GM21825 (cell line): Measurements from ENCODE around the gene LINGO1.

ENCODE experiments used
- ATAC-seq: cut with Tn5 transposase; IDR thresholded peaks from one replicate; pipeline ENCODE4 v1.9.1; 2021; ENCODE audit warnings: mild to moderate bottlenecking, moderate library complexity; ENCODE audit not compliant: unreplicated experiment

LINGO1 gene

DNA sequence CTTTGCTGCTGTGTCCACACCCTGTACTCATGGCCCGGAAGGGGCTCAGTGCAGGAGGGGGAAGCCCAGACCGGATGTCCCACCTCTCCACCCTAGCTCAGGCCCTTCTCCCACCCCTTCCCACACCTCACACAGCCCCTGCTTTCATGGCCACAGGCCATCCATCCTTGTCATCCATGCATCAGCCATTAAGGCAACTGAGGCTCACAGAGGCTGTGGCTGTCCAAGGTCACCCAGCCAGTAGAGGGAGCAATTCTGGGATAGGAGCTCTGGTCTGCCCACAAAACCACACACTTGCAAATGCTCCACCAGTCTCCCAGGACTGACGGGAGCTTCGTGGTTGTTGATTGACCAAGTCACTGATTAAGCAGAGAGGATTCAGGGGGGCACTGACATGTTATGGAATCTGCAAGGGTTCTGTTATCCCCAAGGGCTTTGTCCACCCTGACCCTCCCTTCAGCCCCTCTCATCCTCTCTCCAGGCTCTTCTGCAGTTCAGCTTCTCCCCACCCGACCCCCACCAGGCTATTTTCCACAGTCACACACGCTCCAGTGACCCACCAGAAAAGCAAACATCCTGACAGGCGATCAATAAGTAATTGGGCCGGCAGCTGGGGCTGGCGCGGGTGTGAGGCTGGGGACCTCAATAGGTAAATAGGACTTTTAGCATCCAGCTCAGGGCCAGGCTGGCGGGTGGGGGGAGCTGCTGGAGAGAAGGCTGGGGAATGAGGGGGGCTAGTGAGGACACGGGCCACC, 15.1 kb downstream of the LINGO1 start:
- ATAC-seq, result no peak

- no peak for ATAC-seq
Observed at GRCh38 chr15:77616072-77616471, 16.6 kb downstream of the LINGO1 start.

DNA sequence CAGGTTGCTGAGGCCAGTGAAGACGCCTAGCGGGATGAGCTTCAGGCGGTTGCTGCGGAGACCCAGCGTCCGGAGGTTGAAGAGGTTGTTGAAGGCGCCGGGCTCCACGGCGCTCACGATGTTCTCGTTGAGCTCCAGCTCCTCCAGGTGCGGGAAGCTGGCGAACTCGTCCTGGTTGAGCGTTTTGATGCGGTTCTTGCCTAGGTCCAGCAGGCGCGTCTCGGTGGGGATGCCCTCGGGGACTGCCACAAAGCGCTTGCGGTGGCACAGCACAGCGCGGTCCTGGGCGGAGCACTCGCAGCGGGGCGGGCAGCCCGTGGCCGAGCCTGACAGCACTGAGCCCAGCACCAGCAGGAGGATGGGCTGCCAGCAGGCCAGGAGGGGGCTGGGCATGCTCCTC, 17.2 kb downstream of the LINGO1 start:
- no peak for ATAC-seq

DNA sequence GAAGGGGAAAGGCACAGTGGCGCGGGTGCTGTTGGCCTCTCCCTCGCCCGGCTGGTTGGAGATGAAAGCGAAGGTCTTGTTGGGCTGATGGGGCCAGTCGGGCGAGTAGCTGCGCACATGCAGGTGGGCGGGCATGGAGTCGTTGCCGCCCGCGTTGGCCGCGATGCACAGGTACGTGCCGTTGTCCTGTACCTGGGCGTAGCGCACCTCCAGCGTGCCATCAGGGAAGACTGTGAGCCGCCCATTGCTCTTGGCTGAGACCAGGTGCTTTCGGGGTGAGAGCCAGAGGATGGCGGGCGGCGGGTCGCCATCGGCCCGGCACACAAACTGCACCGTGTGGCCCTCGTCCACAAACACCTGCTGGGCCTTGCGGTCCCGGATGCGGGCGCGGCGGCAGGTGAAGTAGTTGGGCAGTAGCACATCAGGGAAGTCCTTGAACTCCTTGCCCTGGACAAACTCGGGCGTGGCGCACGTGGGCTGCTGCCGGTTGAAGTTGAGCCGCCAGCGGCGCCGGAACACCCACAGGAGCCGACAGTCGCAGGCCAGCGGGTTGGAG, 18.4 kb downstream of the LINGO1 start:
- no peak for ATAC-seq

DNA sequence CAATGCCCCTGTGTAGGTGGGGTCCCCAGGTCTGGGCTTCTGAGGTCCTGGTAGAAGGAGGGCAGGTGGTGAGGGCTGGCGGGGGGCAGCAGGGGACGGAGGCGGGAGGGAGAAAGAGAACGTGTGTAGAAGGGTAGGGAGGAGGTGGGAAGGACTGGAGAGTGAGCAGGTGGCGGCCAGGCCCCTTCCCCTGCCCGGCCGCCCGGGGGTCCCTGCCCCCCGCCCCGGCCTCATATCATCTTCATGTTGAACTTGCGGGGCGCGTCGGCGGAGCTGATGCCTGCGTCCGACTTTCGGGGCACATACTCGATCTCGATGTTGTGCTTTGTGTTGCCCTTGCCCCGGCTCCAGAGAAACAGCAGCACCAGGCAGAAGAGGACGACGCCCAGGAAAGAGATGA, 18.9 kb downstream of the LINGO1 start:
- ATAC-seq, result no peak

DNA sequence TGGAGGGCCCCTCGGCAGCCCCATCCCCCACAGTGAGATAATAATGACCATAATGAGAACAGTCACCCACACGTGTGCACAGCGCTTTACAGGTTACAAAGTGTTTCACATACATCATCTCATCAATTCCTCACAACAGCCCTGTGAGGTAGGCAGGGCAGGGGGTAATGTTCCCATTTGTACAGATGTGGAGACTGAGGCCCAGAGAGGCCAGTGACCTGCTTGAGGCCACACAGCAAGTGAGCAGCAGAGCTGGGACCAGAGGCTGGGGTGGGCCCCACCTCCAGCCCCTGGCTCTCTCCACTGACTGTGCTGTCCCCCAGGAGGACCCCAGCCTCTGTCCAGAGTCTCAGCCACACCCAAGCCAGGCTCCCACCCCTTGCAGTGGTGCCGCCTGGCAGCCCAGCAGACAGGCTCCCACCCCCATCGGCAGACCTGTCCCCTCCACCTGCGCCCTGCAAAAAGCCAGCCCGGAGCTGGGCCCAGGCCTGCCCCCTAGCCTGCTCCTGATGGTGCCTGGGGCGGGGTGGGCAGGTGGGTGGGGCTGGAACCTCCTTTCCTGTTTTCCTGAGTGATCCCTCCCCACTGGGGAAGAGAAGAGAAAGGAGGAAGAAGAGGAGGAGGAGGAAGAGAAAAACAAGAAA, 19.6 kb downstream of the LINGO1 start:
- ATAC-seq, result no peak

DNA sequence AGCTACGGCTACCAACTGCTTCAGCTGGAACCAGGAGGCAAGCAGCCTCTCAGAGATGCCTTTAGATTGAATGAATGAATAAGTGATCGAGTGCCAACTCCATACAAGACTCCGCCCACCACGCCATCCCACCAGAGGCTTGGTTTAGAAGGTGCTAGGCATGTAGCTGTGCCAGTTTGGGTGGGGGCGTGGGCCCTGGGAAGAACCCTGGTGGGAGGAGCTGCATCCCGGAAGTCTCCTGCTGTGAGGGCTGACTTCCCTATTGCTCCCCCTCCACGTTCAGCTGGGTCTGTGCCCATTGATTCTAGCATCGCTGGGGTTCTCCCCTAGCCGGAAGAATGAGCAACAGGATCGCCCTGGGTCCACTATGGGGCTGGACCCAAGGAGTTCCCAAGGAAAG, 20.9 kb downstream of the LINGO1 start:
- no peak for ATAC-seq

- ATAC-seq, result no peak
Observed at GRCh38 chr15:77610731-77611130, 22.0 kb downstream of the LINGO1 start.

DNA sequence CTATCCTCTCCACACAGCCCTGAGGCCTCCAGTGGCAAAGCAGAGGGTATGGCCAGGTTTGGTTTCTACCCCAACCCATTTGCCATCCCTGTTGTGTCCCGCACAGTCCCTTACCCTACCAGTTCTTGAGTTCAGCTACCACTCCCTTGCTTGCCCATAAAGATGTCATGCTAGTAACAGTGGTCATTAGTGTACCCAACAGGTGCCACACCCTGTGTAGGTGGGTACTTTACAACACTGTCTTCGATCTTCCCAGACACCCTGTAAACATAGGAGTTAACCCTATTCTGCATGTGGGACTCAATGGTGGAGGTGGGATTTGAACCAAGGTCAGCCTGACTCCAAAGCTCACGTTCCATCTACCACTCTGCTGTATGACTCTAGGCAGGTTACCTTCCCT, 23.2 kb downstream of the LINGO1 start:
- no peak for ATAC-seq

GRCh38 chr15:77608774-77609173, 23.9 kb downstream of the LINGO1 start:
- no peak for ATAC-seq

- no peak for ATAC-seq
Observed at GRCh38 chr15:77607894-77608261, 24.8 kb downstream of the LINGO1 start.

DNA sequence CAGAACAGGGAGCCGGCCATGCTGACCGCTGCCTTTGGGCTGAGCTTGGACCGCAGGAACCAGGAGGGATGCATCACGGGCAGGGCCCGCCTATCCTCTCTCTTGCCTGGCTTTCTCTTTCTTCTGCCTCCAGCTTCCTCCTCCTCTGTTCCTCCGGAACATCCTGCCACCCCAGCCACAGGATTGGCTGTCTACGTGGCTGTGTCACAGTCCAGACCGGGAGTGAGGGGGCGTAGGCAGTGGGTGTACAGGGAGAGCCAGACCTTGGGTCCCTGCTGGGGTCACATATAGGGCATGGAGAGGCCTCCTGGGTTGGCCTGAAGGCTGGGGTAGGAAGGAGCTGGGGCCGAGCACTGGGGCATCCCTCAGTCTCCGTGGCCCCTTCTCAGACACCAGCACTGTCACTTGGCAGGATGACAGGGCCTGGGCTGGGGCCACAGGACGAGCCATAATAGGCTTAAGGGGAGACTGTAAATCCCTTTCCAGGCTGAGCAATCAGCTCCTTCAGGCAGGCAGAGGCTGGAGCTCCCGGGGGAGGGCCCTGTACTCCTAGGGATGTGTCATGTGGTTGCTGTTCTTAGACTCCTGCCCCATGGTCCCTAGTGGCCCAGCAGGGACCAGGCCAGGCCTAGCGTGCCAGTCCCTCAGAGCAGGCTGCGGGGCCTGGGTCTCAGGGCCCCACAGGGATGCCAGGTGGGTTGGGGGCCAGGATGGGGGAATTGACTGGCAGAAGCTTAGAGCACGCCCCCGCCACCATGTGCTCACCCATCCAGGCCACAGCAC, 25.4 kb downstream of the LINGO1 start:
- ATAC-seq, result no peak

GRCh38 chr15:77606142-77607034, 26.3 kb downstream of the LINGO1 start:
- no peak for ATAC-seq

GRCh38 chr15:77605547-77605946, 27.2 kb downstream of the LINGO1 start:
- no peak for ATAC-seq

- ATAC-seq, result no peak
Observed at GRCh38 chr15:77604973-77605372, 27.7 kb downstream of the LINGO1 start.

- ATAC-seq, result no peak
Observed at GRCh38 chr15:77603611-77604336, 28.9 kb downstream of the LINGO1 start.

DNA sequence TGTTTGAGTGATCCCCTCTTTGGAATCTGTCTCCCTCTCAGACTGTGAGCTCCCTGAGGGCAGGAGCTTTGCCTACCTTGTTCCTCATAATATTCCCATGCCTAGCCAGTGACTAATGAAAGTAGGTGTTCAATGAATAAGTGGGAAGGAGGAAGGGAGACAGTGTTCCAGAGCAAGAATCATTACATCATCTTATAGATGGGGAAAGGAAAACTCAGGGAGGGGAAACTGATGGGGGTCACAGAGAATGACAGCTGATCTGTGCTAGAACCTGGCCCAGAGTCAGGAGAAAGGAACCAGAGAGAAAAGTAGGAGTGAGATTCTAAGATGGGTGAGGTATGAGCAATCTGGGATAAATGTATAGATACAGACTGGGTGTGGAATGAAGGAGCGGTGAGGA, 29.9 kb downstream of the LINGO1 start:
- ATAC-seq, result no peak

DNA sequence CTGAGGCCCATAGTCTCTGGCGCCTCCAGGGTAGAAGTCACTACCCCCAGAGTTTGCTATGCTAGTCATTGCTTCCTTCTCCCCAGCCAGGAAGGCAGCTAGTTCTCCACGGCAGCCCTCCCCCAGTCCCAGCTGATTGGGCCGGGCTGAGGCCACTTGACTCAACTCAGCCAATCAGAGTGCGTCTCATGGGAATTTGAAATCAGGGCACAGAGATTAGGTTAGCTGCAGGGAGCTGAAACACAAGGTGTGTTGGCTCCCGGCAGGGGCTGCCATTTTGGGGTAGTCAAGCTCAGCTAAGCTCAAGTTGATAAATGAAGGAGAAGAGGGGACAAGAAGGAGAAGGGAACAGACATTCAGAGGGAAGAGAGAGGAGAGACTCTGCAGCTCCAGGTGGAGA, 32.8 kb downstream of the LINGO1 start:
- ATAC-seq, result no peak

- no peak for ATAC-seq
Observed at GRCh38 chr15:77599357-77599756, 33.4 kb downstream of the LINGO1 start.

- no peak for ATAC-seq
Observed at GRCh38 chr15:77598644-77599043, 34.1 kb downstream of the LINGO1 start.
